ENCODE results near the gene AIG1.

DNA sequence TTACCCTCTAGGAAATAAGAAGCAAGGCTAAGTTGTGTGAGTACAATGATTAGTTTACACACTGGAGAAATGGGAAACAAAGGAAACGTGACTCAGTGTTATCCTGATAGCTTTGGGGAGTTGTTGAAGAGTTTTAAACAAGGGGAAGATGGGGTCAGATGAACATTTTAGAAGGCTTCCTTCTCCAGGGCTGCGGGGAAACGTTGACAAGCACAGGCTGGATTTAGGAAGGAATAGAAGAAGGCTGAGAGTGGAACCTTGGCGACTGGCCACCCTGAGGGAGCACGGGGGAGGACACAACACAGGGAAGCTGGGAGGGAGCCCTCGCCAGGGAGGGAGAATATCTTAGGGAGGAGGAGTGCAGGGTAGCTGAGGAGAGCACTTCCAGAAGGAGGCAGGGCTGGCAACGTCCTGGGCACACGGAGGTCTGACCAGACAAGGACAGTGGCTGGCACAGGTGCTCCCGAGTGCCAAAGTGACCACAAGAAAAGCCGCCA is 134.7 kb downstream of the AIG1 start:
- TF ChIP-seq, protein P1, sequence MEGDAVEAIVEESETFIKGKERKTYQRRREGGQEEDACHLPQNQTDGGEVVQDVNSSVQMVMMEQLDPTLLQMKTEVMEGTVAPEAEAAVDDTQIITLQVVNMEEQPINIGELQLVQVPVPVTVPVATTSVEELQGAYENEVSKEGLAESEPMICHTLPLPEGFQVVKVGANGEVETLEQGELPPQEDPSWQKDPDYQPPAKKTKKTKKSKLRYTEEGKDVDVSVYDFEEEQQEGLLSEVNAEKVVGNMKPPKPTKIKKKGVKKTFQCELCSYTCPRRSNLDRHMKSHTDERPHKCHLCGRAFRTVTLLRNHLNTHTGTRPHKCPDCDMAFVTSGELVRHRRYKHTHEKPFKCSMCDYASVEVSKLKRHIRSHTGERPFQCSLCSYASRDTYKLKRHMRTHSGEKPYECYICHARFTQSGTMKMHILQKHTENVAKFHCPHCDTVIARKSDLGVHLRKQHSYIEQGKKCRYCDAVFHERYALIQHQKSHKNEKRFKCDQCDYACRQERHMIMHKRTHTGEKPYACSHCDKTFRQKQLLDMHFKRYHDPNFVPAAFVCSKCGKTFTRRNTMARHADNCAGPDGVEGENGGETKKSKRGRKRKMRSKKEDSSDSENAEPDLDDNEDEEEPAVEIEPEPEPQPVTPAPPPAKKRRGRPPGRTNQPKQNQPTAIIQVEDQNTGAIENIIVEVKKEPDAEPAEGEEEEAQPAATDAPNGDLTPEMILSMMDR (IDR thresholded peaks at IDR 0.05), result no peak
- TF ChIP-seq POLR2A (IDR thresholded peaks at IDR 0.05), result no peak
- TF ChIP-seq POLR2AphosphoS5 (IDR thresholded peaks at IDR 0.05), result no peak
